NCI-H2196 treated with DMSO at 0.1 percent for 48 hours (cell line): ENCODE measurements around the gene MAPKAP1.

Experiments
- DNase-seq: peaks from one replicate; lab custom pipeline; 2025; ENCODE audit not compliant: unreplicated experiment; lab: John Stamatoyannopoulos, UW

Gene MAPKAP1

GRCh38 chr9:125493881-125494652 is 212.9 kb downstream of the MAPKAP1 start:
- DNase-seq = no peak

GRCh38 chr9:125493384-125493783 is 213.6 kb downstream of the MAPKAP1 start:
- DNase-seq = no peak

DNA sequence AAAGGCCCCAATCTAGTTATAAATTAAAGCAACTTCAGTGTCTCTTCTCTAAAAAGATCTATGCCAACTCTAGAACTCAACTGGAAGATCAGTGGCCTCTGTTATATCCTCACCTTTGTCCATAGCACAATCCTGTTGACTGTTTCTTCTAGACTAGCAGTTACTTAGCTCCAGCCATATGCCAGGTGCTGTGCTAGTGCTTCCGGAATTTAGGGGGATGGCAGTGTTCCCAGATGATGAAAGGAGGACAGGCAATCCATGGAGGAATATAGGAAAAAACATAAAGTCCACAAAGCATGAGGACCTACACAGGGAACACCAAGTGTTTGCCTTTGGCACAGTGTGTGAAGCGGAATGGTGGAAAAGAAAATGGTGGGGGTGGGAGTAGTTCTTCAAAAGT is 214.3 kb downstream of the MAPKAP1 start:
- DNase-seq = no peak

DNA sequence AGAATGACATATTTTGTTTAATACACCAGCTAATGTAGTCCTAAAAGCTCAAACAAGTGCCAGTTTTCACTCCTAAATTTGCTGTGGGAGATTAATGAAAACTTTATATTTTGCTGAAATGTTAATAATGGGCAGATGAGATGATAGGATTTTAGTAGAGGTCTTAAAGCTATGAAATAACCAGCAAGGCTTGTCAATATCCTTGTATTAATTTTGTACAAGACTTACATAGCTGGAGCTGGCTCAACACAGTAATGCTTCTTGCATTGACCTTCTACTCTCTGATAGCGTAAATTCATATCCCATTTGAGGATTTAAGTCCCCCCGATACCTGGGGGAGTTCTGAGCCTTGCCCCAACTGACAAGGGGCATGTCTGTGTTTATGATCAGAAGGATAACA is 219.2 kb downstream of the MAPKAP1 start:
- no peak for DNase-seq

GRCh38 chr9:125486576-125486975 is 220.4 kb downstream of the MAPKAP1 start:
- no peak for DNase-seq

DNA sequence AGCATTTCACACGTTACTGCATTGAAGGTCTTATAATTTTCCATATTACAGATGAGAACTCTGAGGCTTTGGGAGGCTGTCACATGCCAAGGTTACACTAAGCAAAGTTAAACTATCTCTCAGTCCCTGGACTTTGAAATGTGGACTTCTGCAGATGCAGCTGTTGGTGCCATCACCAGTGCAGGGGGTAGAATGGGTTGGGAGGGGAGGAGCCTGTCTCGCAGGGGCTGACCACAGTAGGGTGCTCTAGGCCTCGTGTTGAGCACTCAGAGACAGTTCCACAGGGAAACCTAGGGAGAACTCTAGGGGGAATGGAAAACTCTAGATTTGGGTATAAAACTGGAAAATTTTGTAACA is 220.9 kb downstream of the MAPKAP1 start:
- DNase-seq = no peak

DNA sequence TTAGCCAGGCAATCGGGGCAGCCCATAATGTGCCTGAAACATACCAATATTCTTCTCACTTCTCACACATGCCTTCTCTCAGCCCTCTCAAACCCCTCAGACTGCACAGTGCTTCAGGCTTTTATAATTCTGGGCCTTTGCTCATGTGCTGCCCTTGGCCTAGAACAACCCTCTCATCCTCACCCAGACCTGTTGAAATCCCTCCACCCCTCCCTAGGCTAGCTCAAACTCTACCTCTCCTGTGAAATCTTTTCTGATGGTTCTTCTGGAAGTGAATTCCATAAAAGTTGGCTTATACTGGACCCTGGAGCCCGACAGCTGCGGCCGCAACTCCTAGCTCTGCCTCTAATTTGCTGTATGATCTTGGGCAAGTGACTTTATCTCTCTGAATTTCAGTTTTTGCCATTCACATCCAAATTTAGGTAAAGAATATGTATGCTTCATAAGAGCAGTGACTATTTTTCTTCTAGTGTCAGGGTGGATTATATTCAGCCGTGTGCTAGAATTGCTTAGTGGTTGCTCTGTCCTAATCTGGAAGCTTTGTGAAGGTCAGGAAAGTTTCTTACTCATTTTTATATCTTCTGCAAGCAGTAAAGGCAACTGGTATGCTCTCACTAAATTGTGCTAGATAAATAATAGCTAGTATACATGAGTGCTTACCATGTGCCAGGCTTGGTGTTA is 221.4 kb downstream of the MAPKAP1 start:
- no peak for DNase-seq

DNA sequence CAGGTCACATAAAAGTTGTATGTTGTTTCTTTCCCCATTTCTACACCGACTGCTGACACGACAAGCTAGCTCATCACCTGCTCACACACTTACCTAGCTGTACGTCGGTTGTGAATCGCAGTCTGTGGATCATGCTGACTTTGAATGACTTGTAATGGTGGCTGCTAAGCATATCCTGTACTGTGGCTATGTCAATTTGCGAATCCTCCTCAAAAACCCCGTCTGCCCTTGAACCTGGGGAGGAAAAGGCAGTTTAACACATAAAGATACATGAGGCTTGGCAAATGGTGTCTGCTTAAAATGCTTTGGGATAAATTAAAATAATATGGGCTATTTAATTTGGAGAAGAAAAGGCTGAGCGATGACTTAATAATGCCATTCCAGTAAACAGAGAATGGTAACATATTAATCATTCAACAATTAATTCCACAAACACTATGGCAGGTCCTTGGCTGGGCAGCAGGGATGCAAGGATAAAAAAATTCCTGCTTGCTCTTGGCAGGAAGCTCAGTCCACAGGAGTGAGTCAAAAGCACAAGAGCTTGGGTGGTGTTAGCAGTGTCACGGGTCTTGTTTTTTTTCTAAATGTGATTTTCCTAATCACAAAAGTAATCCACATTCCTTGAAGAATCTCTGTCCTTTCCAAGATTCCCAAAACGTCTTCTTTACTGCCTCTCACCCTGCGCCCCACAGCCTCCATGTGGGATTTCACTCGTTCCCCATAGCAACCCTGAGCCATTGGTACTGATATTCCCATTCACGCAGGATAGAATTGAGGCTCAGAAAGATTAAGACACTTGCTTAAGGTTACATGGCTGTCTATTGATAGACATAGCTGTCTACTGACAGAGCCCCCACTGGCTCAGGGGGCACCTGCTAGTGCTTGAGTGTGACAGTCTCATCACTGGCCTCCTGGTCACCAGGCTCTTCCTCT is 222.4 kb downstream of the MAPKAP1 start:
- DNase-seq = no peak

DNA sequence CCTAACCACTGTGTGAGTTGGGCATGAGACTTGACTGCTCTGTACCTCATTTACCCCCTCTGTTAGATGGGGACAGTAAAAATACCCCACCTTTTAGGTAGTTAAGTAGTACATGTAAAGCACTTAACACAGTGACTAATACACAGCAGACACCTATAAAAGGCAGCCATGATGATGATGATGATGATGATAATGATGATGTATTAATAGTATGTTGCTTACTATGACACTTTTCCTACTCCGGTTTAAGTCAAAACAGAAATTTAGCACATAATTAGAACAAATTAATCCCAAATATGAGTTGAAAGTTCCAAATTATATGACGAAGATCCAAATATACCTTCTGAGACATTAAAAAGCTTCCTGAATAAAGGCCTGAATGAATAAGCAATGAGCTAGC is 223.3 kb downstream of the MAPKAP1 start:
- no peak for DNase-seq

GRCh38 chr9:125479846-125480615 is 227.0 kb downstream of the MAPKAP1 start:
- DNase-seq = no peak

DNA sequence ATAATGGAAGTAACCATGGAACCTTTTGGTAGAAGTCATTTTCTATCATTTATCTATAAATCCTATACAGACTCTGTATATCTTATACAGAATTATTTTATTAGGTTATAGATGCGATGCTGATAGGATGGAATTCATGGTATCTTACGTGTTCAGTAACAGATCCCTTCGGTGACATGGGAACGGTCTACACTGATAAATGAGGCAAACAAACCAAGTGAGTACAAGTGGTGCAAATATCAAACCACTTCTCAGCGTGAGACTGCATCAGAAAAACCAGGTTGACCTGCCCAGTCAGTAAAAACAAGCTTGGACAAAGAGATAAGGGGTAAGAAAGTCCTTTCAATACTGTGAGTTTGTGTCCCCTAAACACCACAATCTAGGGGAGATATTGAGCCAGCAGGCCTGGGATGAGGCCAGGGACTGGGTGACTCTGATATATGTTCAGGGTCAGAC is 229.9 kb downstream of the MAPKAP1 start:
- no peak for DNase-seq

DNA sequence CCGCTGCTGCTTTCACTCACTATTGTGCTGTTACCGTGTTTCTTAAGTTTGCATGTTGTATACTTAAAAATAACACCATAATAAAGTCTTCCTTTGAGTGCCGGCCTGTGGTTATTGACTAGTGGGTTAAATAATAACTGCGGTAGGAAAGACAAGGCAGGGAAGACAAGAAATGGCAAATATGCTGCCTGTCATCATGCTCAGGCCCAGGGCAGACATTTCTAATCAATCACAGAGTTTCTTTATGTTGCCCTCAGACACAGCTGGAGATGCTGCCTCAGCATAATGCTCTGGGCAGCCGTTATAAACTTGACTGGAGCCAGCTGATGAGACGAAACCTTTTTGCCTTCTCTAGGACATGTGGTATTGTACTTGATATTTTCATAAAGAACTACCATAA is 230.4 kb downstream of the MAPKAP1 start:
- no peak for DNase-seq

GRCh38 chr9:125475385-125475784 is 231.6 kb downstream of the MAPKAP1 start:
- DNase-seq = no peak

DNA sequence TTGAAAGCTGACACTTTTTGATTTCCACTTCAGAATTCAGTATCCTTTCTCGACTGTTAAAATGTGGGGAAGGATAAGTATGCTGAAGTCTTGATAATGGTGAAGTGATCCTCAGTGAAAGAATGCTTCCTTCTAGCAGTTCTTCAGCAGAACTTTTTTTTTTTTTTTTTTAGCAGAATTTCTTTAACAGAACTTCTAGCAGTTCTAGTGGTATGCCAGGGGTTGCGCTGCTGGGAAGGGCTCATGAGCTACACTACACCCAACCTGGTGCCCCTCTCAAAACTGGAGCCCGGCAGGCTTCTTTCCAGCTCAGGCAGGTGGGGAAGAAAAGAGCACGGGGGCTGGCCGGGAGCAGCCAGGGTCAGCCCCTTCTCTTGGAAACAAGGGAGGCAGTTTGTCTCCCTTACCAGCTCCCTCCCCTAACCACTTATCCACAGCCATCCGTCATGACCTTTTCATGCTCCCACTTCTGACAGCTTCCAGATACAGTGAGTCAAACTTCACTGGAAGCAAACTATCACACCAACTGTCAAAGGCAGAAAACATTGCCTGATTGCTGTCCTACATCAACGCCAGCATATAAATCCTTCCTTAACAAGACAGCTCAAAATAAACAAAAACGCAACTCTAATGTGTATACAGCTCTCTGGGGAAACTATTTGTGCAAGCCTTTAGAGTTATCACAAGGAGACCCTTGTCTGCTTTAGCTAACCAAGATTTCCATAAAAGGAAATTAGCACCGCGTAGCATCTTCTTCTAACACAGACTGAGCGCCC is 233.9 kb downstream of the MAPKAP1 start:
- no peak for DNase-seq

GRCh38 chr9:125472562-125472925 is 234.5 kb downstream of the MAPKAP1 start:
- no peak for DNase-seq

- no peak for DNase-seq
Observed at GRCh38 chr9:125470767-125471580, 236.0 kb downstream of the MAPKAP1 start.

- no peak for DNase-seq
Observed at GRCh38 chr9:125470189-125470588, 236.8 kb downstream of the MAPKAP1 start.

GRCh38 chr9:125468646-125469045 is 238.4 kb downstream of the MAPKAP1 start:
- DNase-seq = no peak

GRCh38 chr9:125467116-125467740 is 239.8 kb downstream of the MAPKAP1 start:
- no peak for DNase-seq
